ENCODE data around the gene SLC25A47.

Gene SLC25A47

DNA sequence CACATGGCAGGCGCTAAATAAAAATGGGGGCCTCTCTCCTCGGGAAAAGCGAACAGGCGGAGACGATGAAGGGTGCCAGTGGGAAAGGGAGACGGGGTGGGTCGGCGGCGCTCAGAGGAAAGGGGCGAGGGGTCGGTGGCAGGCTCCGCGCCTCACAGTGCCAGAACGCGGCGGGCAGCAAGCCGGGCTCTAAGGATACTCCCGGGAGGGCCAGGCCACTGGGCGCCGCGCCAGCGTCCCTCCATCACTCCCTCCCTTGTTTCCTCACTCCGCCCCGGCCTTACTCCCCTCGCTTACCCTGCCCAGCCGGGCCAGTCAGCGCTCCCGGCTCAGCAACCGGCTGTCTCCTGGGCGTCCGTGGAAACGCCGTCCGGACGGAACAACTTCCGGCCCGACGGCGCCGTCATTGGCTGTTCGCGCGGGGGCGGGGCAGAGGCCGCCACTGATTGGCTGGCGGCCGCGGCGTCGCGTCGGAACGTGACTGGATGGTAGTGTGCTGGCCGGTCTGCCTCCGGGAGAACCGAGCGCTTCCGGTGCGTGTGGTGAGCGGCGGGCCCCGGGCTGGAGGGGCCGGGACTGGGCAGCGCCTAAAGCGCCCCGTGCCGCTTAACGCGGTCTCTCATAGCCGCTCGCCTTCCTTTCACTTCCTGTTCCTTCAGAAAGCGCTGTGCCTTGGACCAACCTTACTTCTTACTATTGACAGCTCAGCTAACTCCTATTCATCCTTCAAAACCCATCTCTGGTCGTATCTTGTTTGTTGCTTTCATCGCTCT, 53.0 kb downstream of the SLC25A47 start, which contains the start of gene WDR25:
WDR25 (plus strand) TSS at position 523 of the 773 bp plus-strand sequence.
- peak; percentile 86 to 91 for DNase-seq (ENCODE audit: low read depth in 2 of 2)

DNA sequence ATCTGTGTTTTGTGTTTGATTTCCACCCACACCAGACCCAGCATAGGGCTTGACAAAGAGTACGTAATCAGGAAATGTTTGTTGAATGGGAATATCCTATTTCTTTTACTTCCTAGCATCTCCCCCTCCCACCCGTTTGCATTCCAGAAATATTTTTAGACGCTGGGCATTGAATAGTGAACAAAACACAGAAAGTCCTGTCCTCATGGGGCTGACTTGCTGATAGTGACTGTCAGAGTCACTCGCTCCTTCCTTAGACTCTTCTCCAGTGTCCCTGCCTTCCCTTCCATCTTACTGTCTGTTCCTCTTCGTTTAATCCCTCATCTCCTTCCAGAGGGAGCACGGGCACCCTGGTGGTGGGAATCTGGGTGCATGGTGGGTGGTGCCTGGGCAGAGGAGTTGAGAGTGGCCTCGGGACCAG, 53.6 kb downstream of the SLC25A47 start:
- DNase-seq (ENCODE audit: low read depth in 2 of 2) = no peak

Measured in stimulated activated CD4-positive, alpha-beta T cell treated with anti-CD3 and anti-CD28 coated beads, Interleukin-12 subunit alpha, Interleukin-12 subunit beta, amount 100 ng/mL, for 24 hours (primary cell).